SK-N-SH (cell line): ENCODE results near the gene SH3D21. TPM values are rescaled to one million over a fixed set of nuclear protein-coding genes. Genes with fewer than 3 reads are reported as not detected.

Source experiments
- CTCF ChIA-PET: fragments of 300-600, 350-600 bp; formaldehyde crosslinking; extraction: SDS; loops from one replicate; lab custom pipeline; 2021; lab: Yijun Ruan, JAX
- POLR2A ChIA-PET: fragments of 350-600 bp; sonication (Branson Sonifier 250); formaldehyde crosslinking; extraction: SDS; loops from one replicate; lab custom pipeline; 2020; ENCODE audit warnings: antibody characterized with exemption, inconsistent platforms; lab: Yijun Ruan, JAX
- DNase-seq: peaks from one replicate; pipeline ENCODE4 v3.0.0; 2012
- H2AFZ ChIP-seq: fragments of 200-600 bp; sonication (generic); 2 replicates; pipeline ENCODE4 v1.8.1; 2016; ENCODE audit warnings: antibody characterized with exemption, mild to moderate bottlenecking, low read depth
- H3F3A ChIP-seq: fragments of 200-600 bp; sonication (generic); replicated peaks from 2 replicates; pipeline ENCODE3; 2016; ENCODE audit warnings: antibody characterized with exemption, mild to moderate bottlenecking; ENCODE audit not compliant: insufficient read depth
- H3K27ac ChIP-seq, 2 experiments: fragments of 200-500 bp in 1 of 2; fragments of 200-600 bp in 1 of 2; sonication (Bioruptor generic) in 1 of 2; sonication (generic), shearing (Covaris generic) in 1 of 2; 2 replicates each; pipeline versions ENCODE4 v1.5.1 to v1.6.1; 2014 to 2016; ENCODE audit warnings: low read depth in 2 of 2, inconsistent platforms in 1 of 2, low read length in 1 of 2, mild to moderate bottlenecking in 1 of 2, mixed read lengths in 1 of 2
- H3K27me3 ChIP-seq: fragments of 200-600 bp; sonication (generic), shearing (Covaris generic); 2 replicates; pipeline ENCODE4 v1.6.1; 2016; ENCODE audit warnings: mixed run types; ENCODE audit not compliant: insufficient read depth
- H3K36me3 ChIP-seq, 2 experiments: fragments of 200-500 bp in 1 of 2; fragments of 200-600 bp in 1 of 2; sonication (Bioruptor generic) in 1 of 2; sonication (generic) in 1 of 2; replicated peaks in 1 of 2; 2 replicates each; pipeline versions ENCODE3 to v1.5.1; 2014 to 2016; ENCODE audit warnings: low read length in 1 of 2, mild to moderate bottlenecking in 1 of 2; ENCODE audit not compliant: insufficient read depth in 2 of 2, control insufficient read depth in 1 of 2
- H3K4me1 ChIP-seq, 2 experiments: fragments of 200-500 bp in 1 of 2; fragments of 200-600 bp in 1 of 2; sonication (Bioruptor generic) in 1 of 2; sonication (generic), shearing (Covaris generic) in 1 of 2; 2 replicates each; pipeline versions ENCODE4 v1.5.1 to v1.6.1; 2014 to 2016; ENCODE audit warnings: low read depth in 1 of 2, low read length in 1 of 2, mixed run types in 1 of 2; ENCODE audit not compliant: insufficient read depth in 2 of 2, control insufficient read depth in 1 of 2
- H3K4me2 ChIP-seq: fragments of 200-600 bp; sonication (generic), shearing (Covaris generic); 2 replicates; pipeline ENCODE4 v1.6.1; 2017; ENCODE audit warnings: mixed run types
- H3K4me3 ChIP-seq, 2 experiments: fragments of 200-500 bp in 1 of 2; fragments of 200-600 bp in 1 of 2; sonication (Bioruptor generic) in 1 of 2; sonication (generic), shearing (Covaris generic) in 1 of 2; 2 replicates each; pipeline versions ENCODE4 v1.5.1 to v1.8.1; 2014 to 2016; ENCODE audit warnings: low read depth in 2 of 2, inconsistent platforms in 1 of 2, low read length in 1 of 2, mild to moderate bottlenecking in 1 of 2, mixed read lengths in 1 of 2, moderate library complexity in 1 of 2
- H3K79me2 ChIP-seq: fragments of 200-600 bp; sonication (generic); 2 replicates; pipeline ENCODE4 v1.8.1; 2017; ENCODE audit warnings: mild to moderate bottlenecking; ENCODE audit not compliant: insufficient read depth
- H3K9ac ChIP-seq: fragments of 200-600 bp; sonication (generic); 2 replicates; pipeline ENCODE4 v1.6.1; 2017; ENCODE audit warnings: mixed run types
- H3K9me2 ChIP-seq: fragments of 200-600 bp; sonication (generic); 2 replicates; pipeline ENCODE4 v1.6.1; 2017; ENCODE audit warnings: mixed run types
- H3K9me3 ChIP-seq: fragments of 200-600 bp; sonication (generic); 2 replicates; pipeline ENCODE4 v1.6.1; 2017; ENCODE audit warnings: mixed run types, mild to moderate bottlenecking, moderate library complexity
- H4K20me1 ChIP-seq: fragments of 200-600 bp; sonication (generic); 2 replicates; pipeline ENCODE4 v1.6.1; 2017; ENCODE audit warnings: mild to moderate bottlenecking, mixed run types; ENCODE audit not compliant: insufficient read depth
- CHD2 ChIP-seq: fragments of 150-350 bp; IDR thresholded peaks from 2 replicates; pipeline ENCODE4 v1.6.1; 2018; ENCODE audit warnings: low read length; ENCODE audit not compliant: partially characterized antibody
- EP300 ChIP-seq, 2 experiments: IDR thresholded peaks; 2 replicates each; pipeline versions ENCODE4 v1.4.0 to v1.6.1; 2012; ENCODE audit warnings: borderline replicate concordance in 1 of 2, low read depth in 1 of 2, low read length in 1 of 2
- FOXJ3 ChIP-seq: sonication (generic); formaldehyde crosslinking; IDR thresholded peaks from 2 replicates; pipeline ENCODE4 v1.5.1; 2020; ENCODE audit warnings: mild to moderate bottlenecking, missing genetic modification reagents
- GATA2 ChIP-seq: sonication (generic); formaldehyde crosslinking; IDR thresholded peaks from 2 replicates; pipeline ENCODE4 v1.5.0; 2020; ENCODE audit warnings: mild to moderate bottlenecking, missing genetic modification reagents
- JUND ChIP-seq: IDR thresholded peaks from 2 replicates; pipeline ENCODE4 v1.4.0; 2012
- NRF1 ChIP-seq: IDR thresholded peaks from 2 replicates; pipeline ENCODE4 v1.6.1; 2012; ENCODE audit warnings: low read depth, mild to moderate bottlenecking, low read length
- POLR2AphosphoS5 ChIP-seq: IDR thresholded peaks from 2 replicates; pipeline ENCODE4 v1.6.1; 2012; ENCODE audit warnings: low read depth, low read length
- RCOR1 ChIP-seq: fragments of 150-350 bp; IDR thresholded peaks from 2 replicates; pipeline ENCODE4 v1.6.1; 2017; ENCODE audit warnings: antibody characterized with exemption, low read length
- SIN3A ChIP-seq: IDR thresholded peaks from 2 replicates; pipeline ENCODE4 v1.6.1; 2012; ENCODE audit warnings: low read depth, mild to moderate bottlenecking, low read length, moderate library complexity, borderline replicate concordance
- TCF12 ChIP-seq: IDR thresholded peaks from 2 replicates; pipeline ENCODE4 v1.4.0; 2012
- TEAD4 ChIP-seq: IDR thresholded peaks from 2 replicates; pipeline ENCODE4 v1.4.0; 2012; ENCODE audit warnings: mild to moderate bottlenecking, borderline replicate concordance; ENCODE audit not compliant: insufficient read depth
- WGBS: methylation state at CpG from one replicate; pipeline ENCODE4 v1.1.6; 2017; ENCODE audit warnings: low lambda C conversion rate; 5-methylcytosine and 5-hydroxymethylcytosine counted together
- polyA plus RNA-seq, 3 experiments: library from polyadenylated mRNA; depleted of rRNA; stranded (reverse); fragments of >200 nt; gene quantifications; 2 replicates each; pipeline ENCODE4 v1.2.3, GENCODE V29; 2012
- TF ChIP-seq, protein P1 (sequence below): IDR thresholded peaks from 2 replicates; pipeline ENCODE4; 2012

The SH3D21 gene
- polyA plus RNA-seq, 1 of the 3 experiments (the other 2 are of a cell fraction) = 1.6 TPM

DNA sequence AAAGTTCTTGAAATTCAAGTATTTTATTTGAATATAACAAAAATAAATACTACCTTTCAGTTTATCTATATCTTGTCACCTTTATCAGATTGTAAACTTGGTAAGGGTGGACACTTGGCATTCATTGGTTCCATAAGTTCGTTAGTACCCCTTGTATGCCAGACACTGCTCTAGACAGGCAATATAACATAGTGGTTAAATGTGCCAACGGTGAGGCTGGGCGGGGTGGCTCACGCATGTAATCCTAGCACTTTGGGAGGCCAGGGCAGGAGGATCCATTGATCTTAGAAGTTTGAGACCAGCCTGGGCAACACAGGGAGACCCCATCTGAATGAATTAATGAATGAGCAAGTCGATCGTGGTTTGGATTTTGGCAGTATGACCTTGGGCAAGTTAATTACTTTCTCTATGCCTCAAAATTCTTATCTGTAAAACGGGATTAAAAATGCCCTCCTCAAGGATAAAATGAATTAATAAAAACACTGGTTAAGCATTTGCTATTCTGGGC, 26.3 kb upstream of the SH3D21 start:
- Histone ChIP-seq H3K36me3 (peaks cover 13 to 26% of the 10 kb centered on the region in 2 experiments), H3K4me2 (no peak overlapping the region), H3K9ac (no peak overlapping the region), H3K4me3 (no peak overlapping the region), H3F3A (peaks cover 42% of the 10 kb centered on the region), H3K4me1 (peaks cover 0 to 24% of the 10 kb centered on the region in 2 experiments; a peak in 3 of 4 replicates), H3K9me3 (no peaks in the 10 kb centered on the region), H3K79me2 (peaks cover 80% of the 10 kb centered on the region), H2AFZ (no peak overlapping the region), H3K27ac (peak overlapping the region in 1 of 2 experiments; percentile 20; a peak in 2 of 4 replicates), H3K9me2 (no peaks in the 10 kb centered on the region), H4K20me1 (peaks cover 77% of the 10 kb centered on the region), H3K27me3 (no peaks in the 10 kb centered on the region)
- ChIA-PET CTCF (interaction anchor here (0.8 to 1.6 kb wide), 4 partner anchors 17 to 130 kb away, joined by 3 read pairs; partner anchors contain the start of gene TRAPPC3), POLR2A (no interaction called here)
- TF ChIP-seq EP300 (IDR thresholded peaks at IDR 0.05; ENCODE audit: borderline replicate concordance in 1 of 2, low read depth in 1 of 2, low read length in 1 of 2) (no peak), SIN3A (no peak), CHD2 (no peak), GATA2 (no peak), FOXJ3 (CRISPR knock-in tag) (no peak), POLR2AphosphoS5 (no peak), TCF12 (no peak), TEAD4 (no peak), JUND (no peak), RCOR1 (no peak)
- 87% methylated on average over 7 of the region's 7 CpGs for WGBS
- no peak for DNase-seq

- no peaks in the 10 kb centered on the region for H3K9me3 ChIP-seq
- H3K4me1 ChIP-seq = peaks cover 0 to 29% of the 10 kb centered on the region in 2 experiments; a peak in 3 of 4 replicates
- 40% methylated on average over 1 of the region's 1 CpG for WGBS
- H3K79me2 ChIP-seq = peaks cover 81% of the 10 kb centered on the region
- no peaks in the 10 kb centered on the region for H3K9me2 ChIP-seq
- H4K20me1 ChIP-seq = peaks cover 60% of the 10 kb centered on the region
- CTCF ChIA-PET = interaction anchor here (1.0 to 10.3 kb wide), 6 partner anchors 58 to 133 kb away, joined by 3 to 103 read pairs (median 4); partner anchors contain the start of gene TRAPPC3
- H3K27ac ChIP-seq = peak overlapping the region; percentile 65 to 83
- no peak overlapping the region for H3K4me3 ChIP-seq
- H3K4me2 ChIP-seq = peak overlapping the region; percentile 3; the same call in 1 of the 2 replicates
- no peaks in the 10 kb centered on the region for H3K27me3 ChIP-seq
- DNase-seq = no peak
- no peak overlapping the region for H3K9ac ChIP-seq
- no peak overlapping the region for H2AFZ ChIP-seq
- TF ChIP-seq, protein P1, sequence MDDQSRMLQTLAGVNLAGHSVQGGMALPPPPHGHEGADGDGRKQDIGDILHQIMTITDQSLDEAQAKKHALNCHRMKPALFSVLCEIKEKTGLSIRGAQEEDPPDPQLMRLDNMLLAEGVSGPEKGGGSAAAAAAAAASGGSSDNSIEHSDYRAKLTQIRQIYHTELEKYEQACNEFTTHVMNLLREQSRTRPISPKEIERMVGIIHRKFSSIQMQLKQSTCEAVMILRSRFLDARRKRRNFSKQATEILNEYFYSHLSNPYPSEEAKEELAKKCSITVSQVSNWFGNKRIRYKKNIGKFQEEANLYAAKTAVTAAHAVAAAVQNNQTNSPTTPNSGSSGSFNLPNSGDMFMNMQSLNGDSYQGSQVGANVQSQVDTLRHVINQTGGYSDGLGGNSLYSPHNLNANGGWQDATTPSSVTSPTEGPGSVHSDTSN = peak; percentile 36
- no peak for TF ChIP-seq JUND
- TF ChIP-seq NRF1 = no peak
- H3K36me3 ChIP-seq = peaks cover 50 to 54% of the 10 kb centered on the region in 2 experiments
- peaks cover 41% of the 10 kb centered on the region for H3F3A ChIP-seq
- POLR2A ChIA-PET = no interaction called here
These were observed 22.1 kb upstream of the SH3D21 start for GRCh38 chr1:36284061-36284460.
